H1 (cell line): ENCODE results near the gene PACS1. TPM values are rescaled to one million over a fixed set of nuclear protein-coding genes. Genes with fewer than 3 reads are reported as not detected.

Experiments used
- ASH2L ChIP-seq: fragments of 200-600, 300-600 bp; sonication (generic); IDR thresholded peaks from one replicate; pipeline ENCODE4 v1.7.1; 2017; ENCODE audit warnings: low read length
- EGR1 ChIP-seq: IDR thresholded peaks from 2 replicates; pipeline ENCODE4 v1.6.1; 2011; ENCODE audit warnings: low read depth, low read length, borderline replicate concordance
- FOSL1 ChIP-seq: IDR thresholded peaks from 2 replicates; pipeline ENCODE4 v1.6.1; 2011; ENCODE audit warnings: mild to moderate bottlenecking, low read depth, low read length, moderate library complexity; ENCODE audit not compliant: insufficient read depth
- KDM1A ChIP-seq: fragments of 200-600, 300-600 bp; sonication (generic); IDR thresholded peaks from 2 replicates; pipeline ENCODE4 v1.7.1; 2016; ENCODE audit warnings: mild to moderate bottlenecking, low read length, borderline replicate concordance
- KDM4A ChIP-seq: IDR thresholded peaks from one replicate; pipeline ENCODE4 v1.7.1; 2012; ENCODE audit warnings: low read depth, mild to moderate bottlenecking, moderate library complexity, low read length, inconsistent platforms; ENCODE audit not compliant: severe bottlenecking
- SIN3A ChIP-seq, 2 experiments: IDR thresholded peaks in 1 of 2; conservative IDR thresholded peaks in 1 of 2; 2 replicates each; pipeline ENCODE4 v1.6.1; 2011 to 2012; ENCODE audit warnings: low read length in 2 of 2, improper control_type of control experiment in 1 of 2, low read depth in 1 of 2, mild to moderate bottlenecking in 1 of 2
- TAF1 ChIP-seq: IDR thresholded peaks from 2 replicates; pipeline ENCODE4 v1.6.1; 2011; ENCODE audit warnings: mild to moderate bottlenecking, low read depth, low read length
- polyA plus RNA-seq, 7 experiments: library from polyadenylated mRNA; depleted of rRNA in 3 of 7; stranded (reverse) in 5 of 7; unstranded in 2 of 7; fragments of >200 nt in 5 of 7; fragments of 200-250 nt in 2 of 7; gene quantifications; 1 replicate in 5 of 7; 2 replicates in 1 of 7; 4 replicates in 1 of 7; pipeline versions ENCODE4 v1.2.1 to v1.2.3, GENCODE V29; 2011 to 2013; ENCODE audit warnings: missing spikeins in 2 of 7, mixed read lengths in 2 of 7
- total RNA-seq: library from RNA; stranded (reverse); fragmentation: NEBNext Ultra II Directional; extraction: Animal tissue kit (Norgen Biotek cat#: 25700); gene quantifications from 2 replicates; pipeline ENCODE4 v1.2.1, GENCODE V29; 2021

The PACS1 gene
- total and polyA plus RNA-seq, 2 of the 8 experiments (the other 6 are each of a cell fraction or from before 2014, with no cell fraction given) = 11.5 to 36.0 TPM

DNA sequence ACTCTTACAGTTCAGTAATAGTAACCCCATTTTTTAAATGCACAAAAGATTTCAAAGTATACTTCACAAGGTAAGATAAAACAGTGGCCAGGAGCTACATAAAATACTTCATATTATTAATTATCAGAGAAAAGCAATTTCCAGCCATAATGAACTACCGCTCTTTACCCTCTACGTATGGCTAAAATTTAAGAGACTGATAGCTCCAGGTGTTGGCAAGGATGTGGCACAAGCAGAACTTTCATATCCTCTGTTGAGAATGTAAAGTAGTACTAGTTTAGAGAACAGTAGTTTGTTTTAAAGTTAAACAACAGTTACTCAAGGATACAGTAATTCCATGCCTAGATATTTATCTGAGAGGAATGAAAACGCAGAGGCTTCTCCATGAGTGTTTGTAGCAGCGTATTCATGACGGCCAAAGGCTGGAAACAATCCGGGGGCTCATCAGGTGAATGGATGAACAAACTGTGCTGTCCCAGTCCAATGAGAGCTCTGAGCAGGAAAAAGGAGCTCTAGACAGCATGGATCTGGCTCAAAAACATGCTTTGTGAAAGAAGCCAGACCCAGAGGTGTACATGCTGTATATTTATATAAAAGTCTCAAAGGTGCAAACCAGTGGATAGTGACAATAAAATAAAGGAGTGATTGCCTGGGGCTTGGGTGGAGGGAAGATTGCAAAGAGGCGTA lies 85.5 kb downstream of the PACS1 start (continued):
- TF ChIP-seq EGR1 = no peak
- TF ChIP-seq FOSL1 = no peak
- TF ChIP-seq SIN3A (conservative IDR thresholded peaks at IDR 0.05 in 1 of 2, IDR thresholded peaks at IDR 0.05 in 1 of 2; ENCODE audit: low read depth in 1 of 2, low read length in 2 of 2) = no peak
- no peak for TF ChIP-seq KDM4A
- TF ChIP-seq ASH2L = no peak
- no peak for TF ChIP-seq KDM1A
- no peak for TF ChIP-seq TAF1
